ENCODE data around the gene PSMB4. TPM values are rescaled to one million over a fixed set of nuclear protein-coding genes. Genes with fewer than 3 reads are reported as not detected.
A peak's percentile ranks its signal among the peaks of the same experiment; 100 is the strongest.
"Not testable (repeated sequence)": the region's sequence is repeated elsewhere in the genome, so short reads cannot be mapped to it uniquely, and the experiment has no call there.

PSMB4 gene
- total and polyA plus RNA-seq, 5 donors from 2014 or later = 79.4 to 344 (median 91.6) TPM

DNA sequence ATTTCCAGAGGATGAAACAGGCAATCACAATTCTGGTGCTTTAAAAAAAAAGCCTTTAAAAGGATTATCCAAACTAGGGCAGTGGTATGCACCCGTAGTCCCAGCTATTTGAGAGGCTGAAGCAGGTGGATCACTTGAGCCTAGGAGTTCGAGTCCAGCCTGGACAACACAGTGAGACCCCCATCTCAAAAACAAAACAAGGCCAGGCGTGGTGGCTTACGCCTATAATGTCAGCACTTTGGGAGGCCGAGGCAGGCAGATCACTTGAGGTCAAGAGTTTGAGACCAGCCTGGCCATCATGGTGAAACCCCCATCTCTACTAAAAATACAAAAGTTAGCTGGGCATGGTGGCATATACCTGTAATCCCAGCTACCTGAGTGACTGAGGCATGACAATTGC lies 34.5 kb downstream of the PSMB4 start:
- H3K27ac ChIP-seq (ENCODE audit: insufficient read depth, low read length, poor library complexity, severe bottlenecking); H3K36me3 Mint-ChIP-seq; H3K4me1 ChIP-seq (ENCODE audit: control insufficient read depth, insufficient read depth, low read length, poor library complexity, severe bottlenecking); H3K27me3 Mint-ChIP-seq; H3K9me3 ChIP-seq (ENCODE audit: control insufficient read depth in 2 of 2, low read length in 2 of 2); H3K4me3 Mint-ChIP-seq; H3K9me3 Mint-ChIP-seq; ATAC-seq (ENCODE audit: low read depth in 2 of 2); H3K27me3 ChIP-seq (ENCODE audit: control insufficient read depth, insufficient read depth, low read length); DNase-seq; H3K4me3 ChIP-seq (ENCODE audit: low read depth, low read length): not testable (repeated sequence)
- H3K4me1 Mint-ChIP-seq = peaks cover 0 to 29% (median 24%) of the 10 kb centered on the region in 4 donors
- peaks cover 24% of the 10 kb centered on the region for H3K36me3 ChIP-seq (ENCODE audit: control insufficient read depth, insufficient read depth, low read length)
- peak overlapping the region in 1 of 3 donors; percentile 43 for H3K27ac Mint-ChIP-seq

DNA sequence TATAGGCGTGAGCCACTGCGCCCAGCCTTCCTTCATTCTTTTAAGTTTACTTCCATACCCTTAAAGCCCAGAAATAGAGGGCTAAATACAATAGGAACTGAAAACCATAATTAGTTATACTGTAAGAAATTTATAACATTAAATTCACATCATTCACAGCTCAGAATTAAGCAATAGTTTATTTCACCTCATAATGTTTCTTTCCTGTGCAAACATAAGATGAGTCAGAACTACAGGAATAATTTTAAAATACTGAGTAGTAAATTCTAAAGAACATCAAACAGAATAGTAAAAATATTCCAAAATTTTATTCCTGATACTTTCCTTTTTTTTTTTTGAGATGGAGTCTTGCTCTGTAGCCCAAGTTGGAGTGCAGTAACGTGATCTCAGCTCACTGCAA lies 35.8 kb downstream of the PSMB4 start:
- H3K4me3 ChIP-seq (ENCODE audit: low read depth, low read length) = no peak overlapping the region
- no peaks in the 10 kb centered on the region for H3K4me1 ChIP-seq (ENCODE audit: control insufficient read depth, insufficient read depth, low read length, poor library complexity, severe bottlenecking)
- no peak for ATAC-seq (ENCODE audit: low read depth in 2 of 2)
- no peak overlapping the region for H3K27ac ChIP-seq (ENCODE audit: insufficient read depth, low read length, poor library complexity, severe bottlenecking)
- no peaks in the 10 kb centered on the region for H3K9me3 Mint-ChIP-seq
- peaks cover 17% of the 10 kb centered on the region for H3K36me3 ChIP-seq (ENCODE audit: control insufficient read depth, insufficient read depth, low read length)
- no peaks in the 10 kb centered on the region for H3K9me3 ChIP-seq (ENCODE audit: control insufficient read depth in 2 of 2, low read length in 2 of 2)
- H3K27me3 Mint-ChIP-seq = no peaks in the 10 kb centered on the region
- DNase-seq = no peak
- H3K36me3 Mint-ChIP-seq = peaks cover 8% of the 10 kb centered on the region
- H3K4me1 Mint-ChIP-seq = peaks cover 9 to 38% (median 31%) of the 10 kb centered on the region in 4 donors
- H3K27ac Mint-ChIP-seq = peak overlapping the region in 1 of 3 donors; percentile 86
- H3K4me3 Mint-ChIP-seq = no peak overlapping the region
- no peaks in the 10 kb centered on the region for H3K27me3 ChIP-seq (ENCODE audit: control insufficient read depth, insufficient read depth, low read length)

DNA sequence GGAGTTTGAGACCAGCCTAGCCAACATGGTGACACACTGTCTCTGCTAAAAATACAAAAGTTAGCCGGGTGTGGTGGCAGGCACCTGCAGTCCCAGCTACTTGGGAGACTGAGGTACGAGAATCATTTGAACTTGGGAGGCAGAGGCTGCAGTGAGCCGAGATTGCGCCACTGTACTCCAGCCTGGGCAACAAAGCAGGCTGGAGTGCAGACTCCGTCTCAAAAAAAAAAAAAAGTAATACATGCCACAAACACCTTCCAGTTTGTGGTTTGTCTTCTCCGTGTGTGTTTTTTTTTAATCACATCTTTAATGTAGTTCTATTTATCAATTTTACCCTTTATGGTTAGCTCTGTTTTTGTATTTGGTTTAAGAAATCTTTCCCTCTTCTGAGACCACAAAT lies 37.6 kb downstream of the PSMB4 start:
- H3K36me3 Mint-ChIP-seq = peaks cover 25% of the 10 kb centered on the region
- ATAC-seq (ENCODE audit: low read depth in 2 of 2) (no peak), DNase-seq (no peak)
- peak overlapping the region in 2 of 3 donors; percentile 54 to 65 for H3K27ac Mint-ChIP-seq
- Histone ChIP-seq H3K27me3 (ENCODE audit: control insufficient read depth, insufficient read depth, low read length) (no peaks in the 10 kb centered on the region), H3K9me3 (ENCODE audit: control insufficient read depth in 2 of 2, low read length in 2 of 2) (no peaks in the 10 kb centered on the region), H3K4me3 (ENCODE audit: low read depth, low read length) (no peak overlapping the region), H3K27ac (ENCODE audit: insufficient read depth, low read length, poor library complexity, severe bottlenecking) (no peak overlapping the region), H3K4me1 (ENCODE audit: control insufficient read depth, insufficient read depth, low read length, poor library complexity, severe bottlenecking) (no peaks in the 10 kb centered on the region), H3K36me3 (ENCODE audit: control insufficient read depth, insufficient read depth, low read length) (peaks cover 26% of the 10 kb centered on the region)
- no peaks in the 10 kb centered on the region for H3K9me3 Mint-ChIP-seq
- no peak overlapping the region for H3K4me3 Mint-ChIP-seq
- H3K4me1 Mint-ChIP-seq = peaks cover 12 to 47% (median 43%) of the 10 kb centered on the region in 4 donors
- H3K27me3 Mint-ChIP-seq = no peaks in the 10 kb centered on the region

DNA sequence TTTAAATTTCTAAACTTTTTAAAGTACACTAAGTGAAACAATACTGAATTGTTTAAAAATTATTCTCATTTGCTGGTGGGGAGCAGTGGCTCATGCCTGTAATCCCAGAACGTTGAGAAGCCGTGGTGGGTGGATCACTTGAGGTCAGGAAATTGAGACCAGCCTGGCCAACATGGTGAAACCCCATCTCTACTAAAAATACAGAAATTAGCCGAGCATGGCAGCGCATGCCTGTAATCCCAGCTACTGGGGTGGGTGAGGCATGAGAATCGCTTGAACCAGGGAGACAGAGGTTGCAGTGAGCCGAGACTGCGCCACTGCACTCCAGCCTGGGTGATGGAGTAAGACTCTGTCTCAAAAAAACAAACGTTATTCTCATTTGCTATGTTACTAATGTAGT lies 38.0 kb downstream of the PSMB4 start:
- not testable (repeated sequence) for ATAC-seq (ENCODE audit: low read depth in 2 of 2); H3K4me1 ChIP-seq (ENCODE audit: control insufficient read depth, insufficient read depth, low read length, poor library complexity, severe bottlenecking); H3K27me3 Mint-ChIP-seq; DNase-seq; H3K9me3 Mint-ChIP-seq; H3K9me3 ChIP-seq (ENCODE audit: control insufficient read depth in 2 of 2, low read length in 2 of 2); H3K4me3 ChIP-seq (ENCODE audit: low read depth, low read length); H3K27me3 ChIP-seq (ENCODE audit: control insufficient read depth, insufficient read depth, low read length); H3K27ac Mint-ChIP-seq; H3K4me3 Mint-ChIP-seq; H3K27ac ChIP-seq (ENCODE audit: insufficient read depth, low read length, poor library complexity, severe bottlenecking)
- Mint-ChIP-seq H3K4me1 (peaks cover 12 to 46% (median 42%) of the 10 kb centered on the region in 4 donors), H3K36me3 (peaks cover 26% of the 10 kb centered on the region)
- H3K36me3 ChIP-seq (ENCODE audit: control insufficient read depth, insufficient read depth, low read length) = peaks cover 26% of the 10 kb centered on the region

DNA sequence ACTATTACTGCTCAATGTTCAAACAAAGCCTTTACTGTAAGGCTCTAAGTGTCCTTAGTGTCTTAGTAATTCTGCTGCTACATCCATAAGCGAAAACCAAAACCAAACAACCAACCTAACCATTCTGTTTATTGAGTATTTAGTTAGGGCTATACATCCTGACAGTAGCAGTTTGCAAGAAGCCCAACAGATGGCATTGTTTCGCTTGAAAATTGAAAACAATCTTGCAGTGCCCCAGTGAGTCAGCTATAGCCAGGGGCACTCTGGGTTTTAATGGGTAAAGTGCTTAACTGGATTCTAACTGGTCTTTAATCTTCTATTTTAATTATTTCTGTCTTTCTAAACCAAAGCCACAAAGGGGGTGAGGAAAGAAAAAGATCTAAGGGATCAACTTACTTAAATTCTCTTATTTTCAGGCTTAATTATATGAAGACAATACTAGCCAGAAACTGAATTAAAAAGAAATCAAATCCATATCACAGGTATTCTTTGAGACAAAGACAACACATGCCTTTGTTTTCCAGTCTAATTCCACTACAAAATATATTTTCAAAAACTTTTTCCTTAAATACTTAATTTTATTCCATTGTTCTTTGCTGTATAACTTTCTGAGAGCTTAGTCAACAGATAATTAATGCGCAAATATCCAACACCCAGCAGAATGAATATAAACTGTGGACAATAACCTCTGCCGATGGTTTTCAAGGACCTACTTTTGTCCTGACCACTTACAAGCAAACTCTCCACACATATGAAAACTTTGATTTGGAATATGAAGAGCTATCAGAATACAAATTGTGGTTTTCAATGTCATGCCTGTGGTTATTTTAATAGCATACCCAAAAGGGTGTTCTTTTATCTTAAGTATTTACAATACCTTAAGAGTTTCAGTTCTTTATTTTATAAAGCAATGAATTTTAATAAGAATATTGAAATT lies 44.7 kb downstream of the PSMB4 start:
- Histone ChIP-seq H3K9me3 (ENCODE audit: control insufficient read depth in 2 of 2, low read length in 2 of 2) (no peaks in the 10 kb centered on the region), H3K27me3 (ENCODE audit: control insufficient read depth, insufficient read depth, low read length) (no peaks in the 10 kb centered on the region), H3K4me1 (ENCODE audit: control insufficient read depth, insufficient read depth, low read length, poor library complexity, severe bottlenecking) (peaks cover 18% of the 10 kb centered on the region), H3K36me3 (ENCODE audit: control insufficient read depth, insufficient read depth, low read length) (peaks cover 19% of the 10 kb centered on the region), H3K4me3 (ENCODE audit: low read depth, low read length) (no peak overlapping the region), H3K27ac (ENCODE audit: insufficient read depth, low read length, poor library complexity, severe bottlenecking) (no peak overlapping the region)
- peak overlapping the region in 1 of 3 donors; percentile 21 for H3K27ac Mint-ChIP-seq
- DNase-seq (peak; percentile 55 to 84 (median 74)), ATAC-seq (ENCODE audit: low read depth in 2 of 2) (peak; percentile 95 to 97)
- peaks cover 45 to 65% (median 50%) of the 10 kb centered on the region in 4 donors for H3K4me1 Mint-ChIP-seq
- no peaks in the 10 kb centered on the region for H3K9me3 Mint-ChIP-seq
- no peak overlapping the region for H3K4me3 Mint-ChIP-seq
- H3K27me3 Mint-ChIP-seq = no peaks in the 10 kb centered on the region
- H3K36me3 Mint-ChIP-seq = peaks cover 24% of the 10 kb centered on the region

DNA sequence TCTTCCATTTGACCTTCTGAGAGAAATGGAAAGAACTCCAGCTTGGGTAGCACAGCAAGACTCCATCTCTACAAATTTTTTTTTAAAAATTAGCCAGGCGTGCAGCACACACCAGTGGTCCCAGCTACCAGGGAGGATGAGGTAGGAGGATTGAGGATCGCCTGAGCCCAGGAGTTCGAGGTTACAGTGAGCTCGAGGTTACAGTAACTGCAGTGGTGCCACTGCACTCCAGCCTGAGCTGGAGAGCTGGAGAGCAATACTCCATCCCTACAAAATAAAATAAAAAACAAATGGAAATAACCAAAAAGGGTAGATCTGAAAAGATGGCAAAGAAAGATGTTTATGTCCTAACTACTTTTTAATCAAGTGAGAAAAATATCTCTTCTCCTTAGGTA lies 45.4 kb downstream of the PSMB4 start:
- Mint-ChIP-seq H3K9me3 (no peaks in the 10 kb centered on the region), H3K36me3 (peaks cover 26% of the 10 kb centered on the region), H3K27ac (peak overlapping the region in 1 of 3 donors; percentile 82), H3K27me3 (no peaks in the 10 kb centered on the region), H3K4me3 (no peak overlapping the region), H3K4me1 (peaks cover 40 to 61% (median 47%) of the 10 kb centered on the region in 4 donors)
- Histone ChIP-seq H3K36me3 (ENCODE audit: control insufficient read depth, insufficient read depth, low read length) (peaks cover 17% of the 10 kb centered on the region), H3K4me1 (ENCODE audit: control insufficient read depth, insufficient read depth, low read length, poor library complexity, severe bottlenecking) (peaks cover 18% of the 10 kb centered on the region), H3K4me3 (ENCODE audit: low read depth, low read length) (no peak overlapping the region), H3K27me3 (ENCODE audit: control insufficient read depth, insufficient read depth, low read length) (no peaks in the 10 kb centered on the region), H3K27ac (ENCODE audit: insufficient read depth, low read length, poor library complexity, severe bottlenecking) (no peak overlapping the region), H3K9me3 (ENCODE audit: control insufficient read depth in 2 of 2, low read length in 2 of 2) (no peaks in the 10 kb centered on the region)
- ATAC-seq (ENCODE audit: low read depth in 2 of 2) = no peak
- no peak for DNase-seq

DNA sequence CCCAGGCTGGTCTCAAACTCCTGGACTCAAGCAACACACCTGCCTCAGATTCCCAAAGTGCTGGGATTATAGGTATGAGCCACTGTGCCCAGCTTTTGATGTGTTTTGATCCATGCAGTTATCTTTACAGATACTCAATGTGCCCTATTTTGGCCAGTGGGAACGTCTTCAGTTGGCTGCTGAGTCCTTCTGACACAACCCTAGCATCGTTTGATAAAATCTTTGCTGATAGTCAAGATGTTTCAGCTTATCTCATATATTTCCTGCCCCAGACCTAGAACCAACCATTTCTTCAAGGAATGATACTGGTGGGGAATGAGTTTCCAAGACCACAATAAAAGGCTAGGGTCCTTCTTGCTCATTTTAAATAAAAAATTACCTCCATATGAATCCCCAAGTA lies 48.3 kb downstream of the PSMB4 start:
- H3K27ac ChIP-seq (ENCODE audit: insufficient read depth, low read length, poor library complexity, severe bottlenecking) = no peak overlapping the region
- Mint-ChIP-seq H3K4me3 (peak overlapping the region in 1 of 4 donors; percentile 36), H3K27ac (peak overlapping the region in 1 of 3 donors; percentile 28), H3K9me3 (no peaks in the 10 kb centered on the region), H3K27me3 (no peaks in the 10 kb centered on the region), H3K36me3 (peaks cover 9% of the 10 kb centered on the region), H3K4me1 (peaks cover 29 to 62% (median 38%) of the 10 kb centered on the region in 4 donors)
- no peak overlapping the region for H3K4me3 ChIP-seq (ENCODE audit: low read depth, low read length)
- no peak for ATAC-seq (ENCODE audit: low read depth in 2 of 2)
- peaks cover 18% of the 10 kb centered on the region for H3K4me1 ChIP-seq (ENCODE audit: control insufficient read depth, insufficient read depth, low read length, poor library complexity, severe bottlenecking)
- no peaks in the 10 kb centered on the region for H3K9me3 ChIP-seq (ENCODE audit: control insufficient read depth in 2 of 2, low read length in 2 of 2)
- peaks cover 3% of the 10 kb centered on the region for H3K36me3 ChIP-seq (ENCODE audit: control insufficient read depth, insufficient read depth, low read length)
- no peaks in the 10 kb centered on the region for H3K27me3 ChIP-seq (ENCODE audit: control insufficient read depth, insufficient read depth, low read length)
- DNase-seq = no peak

Measured in CD4-positive, CD25-positive, alpha-beta regulatory T cell (primary cell).